ENCODE data around the gene TMEFF2.

Gene TMEFF2

GRCh38 chr2:192059266-192059665, 135.5 kb downstream of the TMEFF2 start:
- DNase-seq: no peak

GRCh38 chr2:192053921-192054320, 140.8 kb downstream of the TMEFF2 start:
- no peak for DNase-seq

- no peak for DNase-seq
Measured at GRCh38 chr2:192051533-192051932, 143.2 kb downstream of the TMEFF2 start.

GRCh38 chr2:192049362-192049761, 145.4 kb downstream of the TMEFF2 start:
- no peak for DNase-seq

- DNase-seq: no peak
Measured at GRCh38 chr2:192047315-192048107, 147.2 kb downstream of the TMEFF2 start.

- no peak for DNase-seq
Measured at GRCh38 chr2:192044496-192044895, 150.2 kb downstream of the TMEFF2 start.

- DNase-seq: no peak
Measured at GRCh38 chr2:192043216-192043870, 151.4 kb downstream of the TMEFF2 start.

- no peak for DNase-seq
Measured at GRCh38 chr2:192042126-192042525, 152.6 kb downstream of the TMEFF2 start.

- no peak for DNase-seq
Measured at GRCh38 chr2:192038110-192038509, 156.6 kb downstream of the TMEFF2 start.

GRCh38 chr2:192035731-192036442, 158.8 kb downstream of the TMEFF2 start:
- no peak for DNase-seq

GRCh38 chr2:192030856-192031255, 163.9 kb downstream of the TMEFF2 start:
- DNase-seq: no peak

GRCh38 chr2:192030289-192030688, 164.4 kb downstream of the TMEFF2 start:
- no peak for DNase-seq

GRCh38 chr2:192029089-192029488, 165.6 kb downstream of the TMEFF2 start:
- no peak for DNase-seq

GRCh38 chr2:192026825-192027120, 168.0 kb downstream of the TMEFF2 start:
- no peak for DNase-seq

- DNase-seq: no peak
Measured at GRCh38 chr2:192026059-192026824, 168.5 kb downstream of the TMEFF2 start.

- DNase-seq: no peak
Measured at GRCh38 chr2:192025637-192026036, 169.1 kb downstream of the TMEFF2 start.

GRCh38 chr2:192023006-192023405, 171.7 kb downstream of the TMEFF2 start:
- no peak for DNase-seq

GRCh38 chr2:192017844-192018243, 176.9 kb downstream of the TMEFF2 start:
- DNase-seq: no peak

GRCh38 chr2:192016265-192016664, 178.5 kb downstream of the TMEFF2 start:
- no peak for DNase-seq

- no peak for DNase-seq
Measured at GRCh38 chr2:192013211-192013610, 181.5 kb downstream of the TMEFF2 start.

GRCh38 chr2:192011196-192011595, 183.5 kb downstream of the TMEFF2 start:
- DNase-seq: no peak

- DNase-seq: no peak
Measured at GRCh38 chr2:192010073-192010472, 184.7 kb downstream of the TMEFF2 start.

GRCh38 chr2:192007581-192008228, 187.0 kb downstream of the TMEFF2 start:
- DNase-seq: no peak
